Endodermal cell (in vitro differentiated cells): Measurements from ENCODE around the gene CPB1. TPM values are rescaled to one million over a fixed set of nuclear protein-coding genes. Genes with fewer than 3 reads are reported as not detected.

Experiments used
- DNase-seq: peaks from one replicate; pipeline ENCODE4 v3.0.0-alpha.2; 2017
- H3K27ac ChIP-seq: 2 replicates; pipeline ENCODE4 v1.5.1; 2013; ENCODE audit warnings: mild to moderate bottlenecking, low read depth, low read length, moderate library complexity
- H3K27me3 ChIP-seq: 2 replicates; pipeline ENCODE4 v1.6.1; 2013; ENCODE audit warnings: mild to moderate bottlenecking, low read length, moderate library complexity; ENCODE audit not compliant: insufficient read depth, control insufficient read depth, poor library complexity, severe bottlenecking
- H3K36me3 ChIP-seq: 2 replicates; pipeline ENCODE4 v1.7.0; 2013; ENCODE audit warnings: mild to moderate bottlenecking, low read length, moderate library complexity; ENCODE audit not compliant: control insufficient read depth, insufficient read depth
- H3K4me1 ChIP-seq: one replicate; pipeline ENCODE4 v1.7.0; 2013; ENCODE audit warnings: low read length; ENCODE audit not compliant: control insufficient read depth, insufficient read depth
- H3K4me3 ChIP-seq: 2 replicates; pipeline ENCODE4 v1.5.1; 2013; ENCODE audit warnings: mild to moderate bottlenecking, low read length, moderate library complexity
- H3K9ac ChIP-seq: 2 replicates; pipeline ENCODE4 v1.6.1; 2013; ENCODE audit warnings: mild to moderate bottlenecking, low read length, moderate library complexity; ENCODE audit not compliant: poor library complexity, severe bottlenecking; ENCODE audit errors: extremely low read depth
- H3K9me3 ChIP-seq: 2 replicates; pipeline ENCODE4 v1.6.1; 2013; ENCODE audit warnings: mild to moderate bottlenecking, low read length, moderate library complexity; ENCODE audit not compliant: control insufficient read depth
- H3K27ac Mint-ChIP-seq: 2 replicates; pipeline ENCODE4 v1.8.0; 2020; ENCODE audit warnings: mixed read lengths
- H3K27me3 Mint-ChIP-seq: 2 replicates; pipeline ENCODE4 v1.8.0; 2021; ENCODE audit warnings: mild to moderate bottlenecking, mixed read lengths; ENCODE audit not compliant: insufficient read depth
- H3K36me3 Mint-ChIP-seq: 2 replicates; pipeline ENCODE4 v1.8.0; 2020; ENCODE audit warnings: low read depth, mixed read lengths
- H3K4me1 Mint-ChIP-seq: 2 replicates; pipeline ENCODE4 v1.8.0; 2020; ENCODE audit warnings: mixed read lengths
- H3K4me3 Mint-ChIP-seq: 2 replicates; pipeline ENCODE4 v1.8.0; 2020; ENCODE audit warnings: mild to moderate bottlenecking, moderate library complexity, mixed read lengths
- H3K9me3 Mint-ChIP-seq: 2 replicates; pipeline ENCODE4 v1.8.0; 2020; ENCODE audit warnings: mild to moderate bottlenecking, mixed read lengths
- WGBS, 2 experiments: methylation state at CpG; one replicate each; pipeline versions ENCODE4 v1.1.5 to v1.1.7; 2013; ENCODE audit warnings: missing lambda C conversion rate in 2 of 2, mixed read lengths in 1 of 2; ENCODE audit not compliant: insufficient coverage in 1 of 2, insufficient read length in 1 of 2; 5-methylcytosine and 5-hydroxymethylcytosine counted together
- total RNA-seq, 2 donors: library from RNA; stranded (reverse); fragmentation: NEBNext Ultra II Directional in 1 of 2; extraction: Animal tissue kit (Norgen Biotek cat#: 25700) in 1 of 2; gene quantifications; 2 replicates in 1 of 2; 3 replicates in 1 of 2; pipeline ENCODE4 v1.2.1, GENCODE V29; 2021
- TF ChIP-seq, protein P1 (sequence below): fragments of 200-600 bp; sonication (generic); conservative IDR thresholded peaks from 2 replicates; pipeline ENCODE4 v1.5.0; 2021; ENCODE audit warnings: antibody characterized with exemption, mild to moderate bottlenecking

CPB1 gene
- total RNA-seq, 2 donors from 2014 or later = 0.51 TPM; not detected in 1

DNA sequence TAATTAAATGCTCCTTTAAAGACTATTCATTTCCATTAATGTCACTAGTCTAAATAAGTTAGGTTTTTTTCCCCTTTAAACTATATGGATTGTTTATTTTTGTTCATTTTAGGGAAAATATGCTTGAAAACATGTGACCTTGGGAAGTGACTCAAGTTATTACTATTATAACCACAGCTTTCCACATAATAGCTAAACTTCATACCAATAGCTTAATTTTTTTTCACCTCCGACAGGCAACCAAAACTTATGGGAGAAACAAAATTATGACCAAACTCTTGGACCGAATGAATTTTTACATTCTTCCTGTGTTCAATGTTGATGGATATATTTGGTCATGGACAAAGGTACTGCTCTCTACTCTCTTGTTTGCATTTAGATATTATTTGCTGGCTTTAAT lies 53.7 kb downstream of the CPB1 start:
- TF ChIP-seq, protein P1, sequence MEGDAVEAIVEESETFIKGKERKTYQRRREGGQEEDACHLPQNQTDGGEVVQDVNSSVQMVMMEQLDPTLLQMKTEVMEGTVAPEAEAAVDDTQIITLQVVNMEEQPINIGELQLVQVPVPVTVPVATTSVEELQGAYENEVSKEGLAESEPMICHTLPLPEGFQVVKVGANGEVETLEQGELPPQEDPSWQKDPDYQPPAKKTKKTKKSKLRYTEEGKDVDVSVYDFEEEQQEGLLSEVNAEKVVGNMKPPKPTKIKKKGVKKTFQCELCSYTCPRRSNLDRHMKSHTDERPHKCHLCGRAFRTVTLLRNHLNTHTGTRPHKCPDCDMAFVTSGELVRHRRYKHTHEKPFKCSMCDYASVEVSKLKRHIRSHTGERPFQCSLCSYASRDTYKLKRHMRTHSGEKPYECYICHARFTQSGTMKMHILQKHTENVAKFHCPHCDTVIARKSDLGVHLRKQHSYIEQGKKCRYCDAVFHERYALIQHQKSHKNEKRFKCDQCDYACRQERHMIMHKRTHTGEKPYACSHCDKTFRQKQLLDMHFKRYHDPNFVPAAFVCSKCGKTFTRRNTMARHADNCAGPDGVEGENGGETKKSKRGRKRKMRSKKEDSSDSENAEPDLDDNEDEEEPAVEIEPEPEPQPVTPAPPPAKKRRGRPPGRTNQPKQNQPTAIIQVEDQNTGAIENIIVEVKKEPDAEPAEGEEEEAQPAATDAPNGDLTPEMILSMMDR = no peak
- Mint-ChIP-seq H3K4me1 (no peaks in the 10 kb centered on the region), H3K9me3 (no peaks in the 10 kb centered on the region), H3K36me3 (no peaks in the 10 kb centered on the region), H3K27ac (no peak overlapping the region), H3K27me3 (no peaks in the 10 kb centered on the region), H3K4me3 (no peak overlapping the region)
- no peak overlapping the region for H3K27ac ChIP-seq
- WGBS, 2 experiments = 71 to 86% methylated on average over 1 to 2 of the region's 2 CpGs
- no peaks in the 10 kb centered on the region for H3K4me1 ChIP-seq
- H3K27me3 ChIP-seq = no peaks in the 10 kb centered on the region
- H3K9ac ChIP-seq = no peak overlapping the region
- H3K4me3 ChIP-seq = no peak overlapping the region
- no peak for DNase-seq
- H3K36me3 ChIP-seq = no peaks in the 10 kb centered on the region
- no peaks in the 10 kb centered on the region for H3K9me3 ChIP-seq

DNA sequence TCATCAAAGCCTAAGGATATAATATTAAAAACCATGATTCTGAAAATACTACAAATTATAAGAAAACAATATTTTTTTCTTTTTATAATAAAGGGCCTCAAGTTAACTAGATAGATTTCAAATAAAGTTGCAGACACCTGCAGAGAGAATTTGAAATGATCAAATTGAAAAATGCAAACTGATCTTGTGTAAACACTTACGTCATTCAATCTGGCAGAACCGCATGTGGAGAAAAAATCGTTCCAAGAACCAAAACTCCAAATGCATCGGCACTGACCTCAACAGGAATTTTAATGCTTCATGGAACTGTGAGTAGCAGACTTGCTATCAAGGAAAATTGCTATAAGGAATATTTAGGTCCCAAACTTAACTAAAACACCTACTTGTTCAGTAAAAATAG lies 54.7 kb downstream of the CPB1 start:
- Histone ChIP-seq H3K36me3 (no peaks in the 10 kb centered on the region), H3K9me3 (no peaks in the 10 kb centered on the region), H3K27me3 (no peaks in the 10 kb centered on the region), H3K9ac (no peak overlapping the region), H3K27ac (no peak overlapping the region), H3K4me3 (no peak overlapping the region), H3K4me1 (no peaks in the 10 kb centered on the region)
- TF ChIP-seq, protein P1 = no peak
- H3K4me1 Mint-ChIP-seq = no peaks in the 10 kb centered on the region
- WGBS, 2 experiments = 92 to 95% methylated on average over 4 of the region's 4 CpGs
- no peaks in the 10 kb centered on the region for H3K36me3 Mint-ChIP-seq
- no peak overlapping the region for H3K27ac Mint-ChIP-seq
- no peak overlapping the region for H3K4me3 Mint-ChIP-seq
- no peak for DNase-seq
- no peaks in the 10 kb centered on the region for H3K9me3 Mint-ChIP-seq
- H3K27me3 Mint-ChIP-seq = no peaks in the 10 kb centered on the region

DNA sequence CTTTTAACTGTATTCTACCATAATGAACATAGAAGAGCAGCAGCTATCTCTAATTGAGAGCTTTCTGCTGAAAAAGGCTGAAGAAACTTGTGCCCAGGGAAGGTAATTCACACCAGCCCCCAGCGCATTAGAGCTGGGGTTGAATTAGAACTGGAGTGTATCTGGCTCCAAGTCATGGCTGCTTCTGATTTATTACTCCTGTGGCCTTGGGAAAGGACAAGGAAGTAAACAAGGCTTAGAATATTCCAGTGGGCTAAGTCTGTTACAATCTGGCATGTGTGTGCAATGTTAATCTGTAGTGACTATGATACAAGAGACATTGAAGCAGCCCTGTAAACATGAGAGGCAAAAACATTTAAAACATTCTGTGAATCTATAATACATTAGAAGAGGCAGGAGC lies 55.6 kb downstream of the CPB1 start:
- no peak for DNase-seq
- Histone ChIP-seq H3K36me3 (no peaks in the 10 kb centered on the region), H3K4me3 (no peak overlapping the region), H3K27ac (no peak overlapping the region), H3K27me3 (no peaks in the 10 kb centered on the region), H3K9me3 (no peaks in the 10 kb centered on the region), H3K4me1 (no peaks in the 10 kb centered on the region), H3K9ac (no peak overlapping the region)
- no peak overlapping the region for H3K4me3 Mint-ChIP-seq
- H3K4me1 Mint-ChIP-seq = no peaks in the 10 kb centered on the region
- H3K27ac Mint-ChIP-seq = no peak overlapping the region
- no peaks in the 10 kb centered on the region for H3K27me3 Mint-ChIP-seq
- WGBS, 2 experiments = 78 to 94% methylated on average over 1 of the region's 1 CpG
- TF ChIP-seq, protein P1 = no peak
- H3K36me3 Mint-ChIP-seq = no peaks in the 10 kb centered on the region
- no peaks in the 10 kb centered on the region for H3K9me3 Mint-ChIP-seq
